Glutamatergic neuron (in vitro differentiated cells): ENCODE data around the gene NOXA1. TPM values are rescaled to one million over a fixed set of nuclear protein-coding genes. Genes with fewer than 3 reads are reported as not detected.

Experiments used
- DNase-seq: peaks from one replicate; pipeline ENCODE4 v3.0.0; 2022
- H3K27ac Mint-ChIP-seq: one replicate; pipeline ENCODE4 v1.8.0; 2020; ENCODE audit warnings: mild to moderate bottlenecking, mixed read lengths, inconsistent platforms; ENCODE audit not compliant: unreplicated experiment
- H3K27me3 Mint-ChIP-seq: one replicate; pipeline ENCODE4 v1.8.0; 2020; ENCODE audit warnings: mild to moderate bottlenecking, moderate library complexity, mixed read lengths, inconsistent platforms; ENCODE audit not compliant: unreplicated experiment
- H3K36me3 Mint-ChIP-seq: one replicate; pipeline ENCODE4 v1.8.0; 2020; ENCODE audit warnings: mild to moderate bottlenecking, mixed read lengths, inconsistent platforms; ENCODE audit not compliant: unreplicated experiment
- H3K4me1 Mint-ChIP-seq: one replicate; pipeline ENCODE4 v1.8.0; 2020; ENCODE audit warnings: mild to moderate bottlenecking, low read depth, mixed read lengths, inconsistent platforms; ENCODE audit not compliant: unreplicated experiment
- H3K4me3 Mint-ChIP-seq: one replicate; pipeline ENCODE4 v1.8.0; 2020; ENCODE audit warnings: mild to moderate bottlenecking, mixed read lengths, inconsistent platforms; ENCODE audit not compliant: unreplicated experiment
- H3K9me3 Mint-ChIP-seq: one replicate; pipeline ENCODE4 v1.8.0; 2020; ENCODE audit warnings: mild to moderate bottlenecking, moderate library complexity, mixed read lengths, inconsistent platforms; ENCODE audit not compliant: unreplicated experiment
- CTCF ChIP-seq: fragments of 200-600 bp; sonication (generic); IDR thresholded peaks from one replicate; pipeline ENCODE4 v1.5.0; 2021; ENCODE audit not compliant: partially characterized antibody, unreplicated experiment
- total RNA-seq: library from RNA; stranded (reverse); fragmentation: NEBNext Ultra II Directional; extraction: Animal tissue kit (Norgen Biotek cat#: 25700); gene quantifications from one replicate; pipeline ENCODE4 v1.2.1, GENCODE V29; 2021; ENCODE audit not compliant: unreplicated experiment

Gene NOXA1
- total RNA-seq, 1 donor from 2014 or later: 2.6 TPM

- H3K27ac Mint-ChIP-seq: no peak overlapping the region
- TF ChIP-seq CTCF: no peak
- peaks cover 9% of the 10 kb centered on the region for H3K27me3 Mint-ChIP-seq
- H3K4me3 Mint-ChIP-seq: no peak overlapping the region
- H3K9me3 Mint-ChIP-seq: peaks cover 12% of the 10 kb centered on the region
- DNase-seq: no peak
- H3K4me1 Mint-ChIP-seq: peaks cover 6% of the 10 kb centered on the region
- H3K36me3 Mint-ChIP-seq: peaks cover 10% of the 10 kb centered on the region
These were observed 29.7 kb upstream of the NOXA1 start for GRCh38 chr9:137393176-137394150.

- H3K27me3 Mint-ChIP-seq: peaks cover 8% of the 10 kb centered on the region
- peaks cover 5% of the 10 kb centered on the region for H3K4me1 Mint-ChIP-seq
- peaks cover 13% of the 10 kb centered on the region for H3K9me3 Mint-ChIP-seq
- peaks cover 19% of the 10 kb centered on the region for H3K36me3 Mint-ChIP-seq
- DNase-seq: no peak
- no peak for TF ChIP-seq CTCF
- no peak overlapping the region for H3K4me3 Mint-ChIP-seq
- H3K27ac Mint-ChIP-seq: no peak overlapping the region
These were observed 28.1 kb upstream of the NOXA1 start for GRCh38 chr9:137394866-137395665.

GRCh38 chr9:137395666-137396010, 27.6 kb upstream of the NOXA1 start:
- H3K4me1 Mint-ChIP-seq: peaks cover 2% of the 10 kb centered on the region
- peaks cover 8% of the 10 kb centered on the region for H3K27me3 Mint-ChIP-seq
- peaks cover 23% of the 10 kb centered on the region for H3K36me3 Mint-ChIP-seq
- no peak for TF ChIP-seq CTCF
- DNase-seq: no peak
- no peak overlapping the region for H3K27ac Mint-ChIP-seq
- H3K4me3 Mint-ChIP-seq: no peak overlapping the region
- H3K9me3 Mint-ChIP-seq: peaks cover 12% of the 10 kb centered on the region

GRCh38 chr9:137396227-137396626, 27.0 kb upstream of the NOXA1 start:
- Mint-ChIP-seq H3K27me3 (peaks cover 8% of the 10 kb centered on the region), H3K4me1 (peaks cover 2% of the 10 kb centered on the region), H3K4me3 (no peak overlapping the region), H3K9me3 (peaks cover 12% of the 10 kb centered on the region), H3K27ac (no peak overlapping the region), H3K36me3 (peaks cover 23% of the 10 kb centered on the region)
- no peak for DNase-seq
- TF ChIP-seq CTCF: no peak
